NCI-H1092 treated with DMSO at 0.1 percent for 48 hours (cell line): ENCODE results near the gene FAM120A.

Experiments
- DNase-seq: peaks from one replicate; lab custom pipeline; 2025; lab: John Stamatoyannopoulos, UW

Gene FAM120A

DNA sequence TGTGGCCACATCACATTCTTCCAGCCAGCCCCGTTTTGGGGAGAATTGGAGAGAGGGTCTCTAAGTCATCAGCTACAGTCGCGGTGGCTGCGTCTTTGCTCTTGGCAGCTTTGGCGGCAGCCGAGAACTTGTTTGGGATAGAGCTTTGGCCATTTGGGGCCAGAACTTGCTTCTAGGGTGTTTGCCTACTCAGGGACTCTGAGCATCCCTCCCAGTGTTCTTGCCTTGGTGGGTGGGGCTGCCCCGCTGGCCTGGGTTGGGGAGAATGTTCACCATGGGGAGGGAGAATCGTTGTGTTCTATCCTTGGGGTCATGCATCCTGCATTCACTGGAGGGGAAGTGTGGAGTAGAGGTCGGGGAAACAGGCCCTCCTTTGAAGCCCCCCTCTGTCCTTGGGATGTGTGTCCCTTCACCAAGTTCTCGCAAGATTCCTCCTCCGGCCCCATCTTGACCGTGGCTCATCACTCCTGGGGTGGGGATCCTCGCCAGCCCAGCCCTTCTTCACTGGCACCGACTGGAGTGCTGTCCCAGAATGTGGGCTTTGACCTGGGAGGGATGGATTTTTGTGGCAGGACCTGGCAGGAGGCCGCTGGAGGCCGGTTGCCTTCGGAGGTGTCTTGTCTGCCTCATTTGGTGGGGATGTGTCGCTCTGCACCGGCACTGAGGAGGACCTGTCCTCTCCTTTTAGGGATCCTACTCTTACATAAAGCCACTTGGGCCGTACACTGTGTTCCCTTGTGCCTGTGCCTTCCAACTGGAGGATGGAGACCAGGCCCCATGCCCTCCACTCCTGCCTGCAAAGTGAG is 128.4 kb downstream of the FAM120A start:
- DNase-seq: no peak

DNA sequence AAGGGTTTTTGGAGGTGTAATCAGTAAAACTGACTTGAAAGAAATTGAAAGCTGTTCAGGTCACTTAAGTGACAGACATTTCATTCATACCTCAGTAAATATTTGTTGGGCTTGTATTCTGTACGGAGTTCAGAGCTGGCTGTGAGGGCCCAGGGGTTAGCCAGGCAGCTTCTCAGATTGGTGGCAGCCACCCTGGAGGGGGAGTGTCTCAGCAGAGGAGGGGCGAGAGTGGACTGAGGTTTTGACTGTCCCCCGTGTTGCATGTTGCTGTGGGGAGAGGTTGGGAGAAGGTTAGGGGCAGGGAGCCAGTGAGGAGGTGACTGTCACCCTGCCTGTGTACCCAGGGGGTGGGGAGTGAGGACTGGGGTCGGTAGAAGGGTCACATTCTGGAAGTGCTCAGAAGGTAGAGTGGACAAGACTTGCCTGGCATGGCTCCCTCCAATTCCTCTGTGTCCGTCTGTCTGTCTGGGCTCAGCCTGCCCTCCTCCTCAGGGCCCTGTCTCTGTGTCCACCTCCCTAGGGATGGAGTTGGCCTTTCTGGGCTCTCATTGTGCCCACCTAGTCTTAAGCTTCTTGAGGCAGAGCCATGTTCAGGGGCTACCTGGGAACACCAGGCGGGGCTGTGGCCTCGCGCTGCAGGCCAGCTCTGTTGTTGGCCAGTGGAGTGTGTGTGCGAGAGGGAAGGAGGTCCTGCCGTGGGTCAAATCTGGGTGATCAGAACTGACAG is 129.3 kb downstream of the FAM120A start:
- DNase-seq: no peak

DNA sequence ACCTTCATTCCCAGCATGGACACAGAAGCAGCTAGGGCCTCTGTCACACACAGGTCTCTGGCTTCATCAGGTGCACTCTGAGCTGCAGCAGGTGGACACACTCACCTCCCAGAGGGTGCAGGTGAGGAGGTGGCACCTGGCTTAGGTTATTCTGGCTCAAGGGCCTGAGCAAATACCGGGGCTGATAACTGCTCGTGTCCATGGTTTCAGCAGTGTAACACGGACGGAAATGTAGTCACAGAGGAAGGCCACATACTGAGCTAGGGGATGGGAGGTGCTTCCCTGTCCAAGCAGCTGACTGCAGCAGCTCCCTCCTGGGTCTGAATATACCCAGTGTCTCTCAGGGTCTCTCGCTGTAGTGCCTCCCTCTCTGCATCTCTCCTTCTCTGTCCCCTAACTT is 130.6 kb downstream of the FAM120A start:
- DNase-seq: peak; percentile 78

DNA sequence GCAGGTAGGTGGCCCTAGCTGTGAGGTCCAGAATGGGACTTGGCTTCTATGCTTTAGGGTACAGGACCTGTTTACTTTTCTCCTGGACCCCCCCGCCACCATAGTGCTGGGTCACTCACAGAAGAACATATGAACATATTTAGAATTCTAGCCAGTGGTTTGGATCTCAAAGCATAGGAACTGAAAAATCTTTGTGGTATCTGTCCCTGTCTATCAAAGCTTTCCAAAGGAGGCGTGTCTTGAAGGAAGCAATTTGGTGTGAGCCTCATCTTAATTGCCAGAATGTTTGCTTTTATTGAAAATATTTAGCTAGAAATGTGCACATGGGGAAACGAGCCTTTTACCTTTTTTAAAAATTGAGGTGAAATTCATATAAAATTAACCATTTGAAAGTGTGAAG is 131.1 kb downstream of the FAM120A start:
- DNase-seq: no peak

DNA sequence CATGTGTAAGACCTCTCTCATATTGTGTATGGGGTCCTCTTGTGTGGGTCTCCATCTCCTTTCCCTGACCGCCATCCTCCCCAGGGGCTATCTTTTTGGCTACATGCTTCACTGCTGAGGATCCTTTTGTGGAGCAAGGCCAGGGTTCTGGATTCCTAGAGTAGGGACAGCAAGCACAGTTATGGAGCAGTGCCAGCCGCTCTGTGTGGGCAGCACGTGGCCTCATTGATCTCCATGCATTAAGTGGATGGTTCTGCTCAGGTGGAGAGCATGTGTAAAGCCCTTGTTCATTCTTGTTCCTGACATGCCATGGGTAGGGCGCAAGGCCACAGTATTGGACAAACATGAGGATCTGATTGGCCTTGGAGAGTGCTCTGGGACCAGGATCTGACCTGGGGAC is 133.8 kb downstream of the FAM120A start:
- DNase-seq: no peak

GRCh38 chr9:93585695-93586094 is 134.2 kb downstream of the FAM120A start:
- no peak for DNase-seq

- no peak for DNase-seq
Measured at GRCh38 chr9:93586290-93587057, 135.0 kb downstream of the FAM120A start.

DNA sequence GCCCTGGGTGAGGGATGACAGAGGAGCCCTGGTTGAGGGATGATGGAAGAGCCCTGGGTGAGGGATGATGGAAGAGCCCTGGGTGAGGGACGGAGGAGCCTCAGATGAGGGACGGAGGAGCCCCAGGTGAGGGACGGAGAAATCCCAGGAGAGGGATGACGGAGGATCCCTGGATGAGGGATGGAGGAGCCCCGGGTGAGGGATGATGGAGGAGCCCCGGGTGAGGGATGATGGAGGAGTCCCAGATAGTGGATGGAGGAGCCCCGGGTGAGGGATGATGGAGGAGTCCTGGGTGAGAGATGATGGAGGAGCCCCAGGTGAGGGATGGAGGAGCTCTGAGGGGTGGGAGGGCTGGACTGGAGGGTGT is 135.8 kb downstream of the FAM120A start:
- no peak for DNase-seq

GRCh38 chr9:93587651-93588347 is 136.3 kb downstream of the FAM120A start:
- DNase-seq: no peak

GRCh38 chr9:93588641-93589609 is 137.4 kb downstream of the FAM120A start:
- no peak for DNase-seq

DNA sequence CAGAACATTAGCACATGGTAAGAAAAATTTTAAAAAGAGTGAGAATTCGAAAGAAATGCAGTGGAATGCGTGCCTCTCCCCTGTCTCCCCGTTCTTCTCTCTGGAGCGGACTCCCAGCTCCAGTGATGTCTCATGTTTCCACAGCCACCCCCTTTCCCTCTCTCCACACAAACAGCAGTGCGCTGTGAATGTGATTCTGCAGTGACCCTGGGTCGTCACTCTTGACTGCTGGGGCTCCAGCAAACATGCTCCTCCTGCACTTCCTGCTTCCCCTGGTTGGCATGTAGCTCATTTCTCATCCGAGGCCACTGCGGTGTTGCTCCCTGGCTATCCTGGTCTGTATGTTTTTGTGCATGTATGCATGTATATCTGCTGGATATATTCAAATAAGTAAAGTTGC is 138.2 kb downstream of the FAM120A start:
- DNase-seq: no peak

GRCh38 chr9:93590609-93591234 is 139.2 kb downstream of the FAM120A start:
- DNase-seq: no peak

DNA sequence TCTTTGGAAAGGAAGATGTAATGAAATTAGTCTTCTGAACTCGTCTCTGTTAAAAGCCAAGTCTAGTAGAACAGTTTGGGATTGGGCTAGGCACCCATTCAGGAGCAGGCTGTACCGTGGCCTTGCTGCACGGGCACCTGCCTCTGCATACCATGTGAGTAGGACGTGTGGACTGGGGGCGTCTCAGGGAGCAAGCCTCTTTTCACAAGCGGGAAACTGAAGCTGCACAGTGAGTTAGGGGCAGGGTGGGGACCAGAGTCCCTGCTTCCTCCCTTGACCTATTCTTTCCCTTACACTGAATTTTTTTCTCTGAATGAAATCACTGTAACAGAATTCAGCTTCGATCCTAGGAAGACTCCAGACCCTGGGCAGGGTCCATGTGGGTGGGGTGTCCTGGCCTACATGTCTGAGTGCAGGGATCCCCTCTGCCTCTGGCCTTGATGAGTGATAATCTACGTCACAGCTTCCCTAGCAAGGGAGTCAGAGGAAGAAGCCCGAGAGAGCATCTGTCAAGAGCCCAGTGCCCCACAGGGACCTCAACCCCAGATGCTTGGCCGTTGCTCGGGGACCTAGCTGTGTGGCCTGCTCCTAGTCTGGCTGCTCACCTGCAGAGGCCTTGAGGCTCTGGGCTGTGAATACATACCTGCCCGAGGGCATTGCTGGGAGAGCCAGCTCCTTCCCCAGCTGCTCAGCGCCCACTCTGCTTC is 140.0 kb downstream of the FAM120A start:
- DNase-seq: no peak

DNA sequence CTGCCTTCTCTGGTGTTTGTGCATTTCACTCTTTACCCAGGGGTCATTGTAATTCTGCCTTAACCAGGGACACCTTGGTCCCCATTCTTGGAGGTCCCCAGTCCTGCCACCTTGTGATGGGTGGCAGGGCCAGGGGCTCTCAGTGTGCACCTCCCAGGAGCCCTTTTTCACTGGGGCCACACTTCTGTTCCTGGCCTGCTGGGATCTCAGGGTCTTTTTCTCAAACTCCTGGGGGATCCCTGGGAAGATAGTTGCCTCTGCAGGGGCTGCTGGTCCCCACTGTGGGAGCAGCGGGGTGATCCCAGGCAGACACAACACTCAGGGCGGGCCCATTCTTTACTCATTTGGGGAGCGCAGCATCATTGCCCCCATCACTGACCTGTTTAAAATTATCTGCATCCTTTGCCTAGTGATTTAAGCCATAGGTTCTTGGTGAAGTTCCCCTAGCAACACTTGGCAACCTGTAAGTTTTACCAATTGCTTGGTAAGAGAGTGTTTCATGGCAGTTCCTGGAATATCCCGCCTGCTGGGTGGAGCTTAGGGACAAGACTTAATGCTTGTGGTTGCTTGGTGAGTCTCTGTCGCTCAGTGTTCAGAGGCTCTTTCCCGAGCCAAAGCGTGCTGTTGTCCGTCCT is 140.6 kb downstream of the FAM120A start:
- no peak for DNase-seq

DNA sequence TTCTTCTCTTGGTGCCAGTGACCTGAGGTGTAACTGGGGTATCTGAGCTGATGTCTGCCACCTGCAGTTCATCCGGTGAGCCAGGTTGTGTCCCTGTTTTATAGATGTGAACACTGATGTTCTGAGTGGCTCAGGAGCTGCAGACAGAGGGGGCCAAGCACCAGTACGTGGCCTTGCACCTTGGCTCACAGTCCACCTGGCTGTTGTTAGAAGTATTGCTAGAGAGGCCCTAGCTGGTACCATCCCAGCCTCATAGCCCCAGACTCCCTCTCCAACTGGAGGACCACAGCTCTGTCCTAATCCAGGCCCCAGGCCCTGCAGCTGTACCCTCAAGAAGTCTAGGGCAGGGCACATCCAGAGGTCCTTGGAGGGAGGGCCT is 141.1 kb downstream of the FAM120A start:
- DNase-seq: no peak

DNA sequence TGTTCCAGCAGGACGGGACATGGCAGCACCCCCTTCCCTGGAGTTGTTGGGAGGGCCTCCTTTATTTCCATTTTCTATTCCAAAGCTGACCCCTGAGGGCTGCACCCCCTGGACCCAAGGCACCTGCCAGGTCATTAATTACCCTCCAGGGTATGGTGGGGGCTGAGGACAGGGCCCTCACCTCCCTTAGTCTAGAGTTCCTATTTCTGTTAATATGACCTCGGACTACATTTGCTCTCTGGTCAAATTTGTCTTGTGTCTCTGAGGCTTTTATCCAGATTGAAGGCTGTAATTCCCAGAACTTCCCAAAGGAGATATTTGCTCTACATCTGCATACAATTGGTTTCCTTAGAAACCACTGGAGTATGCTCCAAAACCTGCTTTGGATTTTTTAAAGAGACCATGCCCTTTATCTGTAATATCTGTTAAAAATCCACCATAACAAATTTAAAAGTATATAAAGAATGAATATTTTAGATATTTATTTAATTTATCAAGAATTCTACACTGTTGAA is 141.7 kb downstream of the FAM120A start:
- DNase-seq: no peak

- DNase-seq: no peak
Measured at GRCh38 chr9:93594041-93594756, 142.7 kb downstream of the FAM120A start.

GRCh38 chr9:93595461-93595860 is 144.0 kb downstream of the FAM120A start:
- DNase-seq: no peak
